Activated gamma-delta T cell treated with anti-CD3 and anti-CD28 coated beads, Interleukin-2, amount 50 U/mL, for 16 hours (primary cell): ENCODE data around the gene SMAD2.
A peak's percentile ranks its signal among the peaks of the same experiment; 100 is the strongest.
"Not testable (repeated sequence)": the region's sequence is repeated elsewhere in the genome, so short reads cannot be mapped to it uniquely, and the experiment has no call there.

Experiments
- DNase-seq: peaks from one replicate; pipeline ENCODE4 v3.0.0-alpha.2; 2020; ENCODE audit warnings: low read depth

Gene SMAD2

DNA sequence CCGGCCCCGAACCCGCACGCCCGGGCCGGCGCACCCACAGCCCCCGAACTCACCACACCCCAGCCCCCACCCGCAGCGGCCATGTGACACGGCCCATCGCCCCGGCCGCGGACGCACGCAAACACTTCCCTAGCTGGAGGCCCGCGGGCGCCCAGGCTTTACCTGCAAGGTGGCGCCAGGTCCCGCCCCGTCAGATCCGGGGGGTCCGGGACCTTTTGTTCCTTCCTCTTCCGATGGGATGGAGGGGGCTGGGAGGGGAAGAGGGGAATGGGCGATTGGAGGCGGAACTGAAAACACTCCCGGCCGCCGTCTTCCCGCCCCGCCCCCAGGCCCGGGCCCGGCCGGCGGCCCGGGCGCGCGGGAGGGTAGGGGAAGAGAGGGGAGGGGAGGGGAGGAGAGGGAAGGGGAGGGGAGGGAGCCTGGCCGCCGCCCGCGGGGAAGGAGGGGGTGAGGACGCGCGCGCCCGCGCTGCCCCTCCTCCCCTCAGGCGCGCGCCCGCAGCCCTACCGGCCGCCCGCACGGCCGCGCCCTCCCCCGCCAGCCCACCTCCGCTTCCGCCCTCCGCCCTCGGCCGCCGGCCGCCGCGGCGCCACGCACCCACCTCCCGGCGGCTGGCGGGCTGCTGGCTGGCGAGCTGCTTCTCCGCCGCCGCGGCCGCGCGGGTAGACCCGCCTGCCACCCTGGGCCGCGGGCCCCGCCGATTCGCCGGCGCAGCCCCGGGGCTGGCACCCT, at the start of gene SMAD2:
Gene SMAD2 (minus strand): TSS at position 461 of the 732 bp plus-strand sequence. CDS start 33,903 bp downstream, outside the sequence.
- peak; percentile 61 for DNase-seq

DNA sequence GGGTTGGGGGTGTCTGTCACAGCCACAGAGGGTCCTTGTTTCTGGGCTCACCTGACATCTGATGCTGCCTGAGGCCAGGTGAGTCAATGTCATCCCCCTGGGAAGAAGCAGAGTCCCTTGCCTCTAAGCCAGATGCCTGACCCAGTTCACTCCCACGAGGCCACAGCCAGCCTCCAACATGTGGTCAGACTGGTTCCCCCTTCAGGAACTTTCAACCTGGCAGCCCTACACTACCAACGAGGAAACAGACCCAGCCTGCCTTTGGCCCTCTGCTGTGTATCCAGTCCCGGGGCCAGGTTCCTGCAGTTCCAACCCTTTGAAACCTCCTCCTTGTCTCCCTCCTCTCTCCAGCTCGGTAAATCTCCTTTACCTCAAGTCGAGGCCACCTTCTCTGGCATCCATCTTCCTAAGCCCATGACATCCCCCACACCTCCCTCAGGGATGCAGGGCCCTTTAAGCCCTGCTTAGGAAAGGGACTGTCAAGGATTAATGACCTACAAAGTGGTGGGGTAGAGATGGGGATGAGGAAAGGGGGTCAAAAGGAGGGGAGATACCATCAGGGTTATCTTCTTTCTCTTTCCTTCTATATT, 49.2 kb upstream of the SMAD2 start:
- no peak for DNase-seq

DNA sequence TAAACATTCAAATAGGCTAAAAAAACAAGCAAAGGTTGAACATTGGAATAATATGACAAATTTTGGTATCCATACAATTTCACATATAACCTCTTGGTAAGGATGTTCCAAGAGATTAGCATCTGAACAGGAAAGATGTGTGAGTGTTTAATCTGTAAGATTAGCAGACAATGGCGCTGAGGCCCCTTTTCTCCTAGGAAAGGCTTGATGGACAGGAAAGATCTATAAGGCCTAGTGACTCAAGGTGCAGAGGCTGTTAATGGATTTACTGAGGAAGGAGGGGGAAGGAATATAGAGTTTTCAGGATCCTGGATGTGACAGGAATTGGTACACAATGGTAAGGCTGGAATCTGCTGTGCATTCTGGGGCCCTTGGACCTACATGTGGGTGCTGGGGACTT, 48.1 kb upstream of the SMAD2 start:
- DNase-seq = no peak

DNA sequence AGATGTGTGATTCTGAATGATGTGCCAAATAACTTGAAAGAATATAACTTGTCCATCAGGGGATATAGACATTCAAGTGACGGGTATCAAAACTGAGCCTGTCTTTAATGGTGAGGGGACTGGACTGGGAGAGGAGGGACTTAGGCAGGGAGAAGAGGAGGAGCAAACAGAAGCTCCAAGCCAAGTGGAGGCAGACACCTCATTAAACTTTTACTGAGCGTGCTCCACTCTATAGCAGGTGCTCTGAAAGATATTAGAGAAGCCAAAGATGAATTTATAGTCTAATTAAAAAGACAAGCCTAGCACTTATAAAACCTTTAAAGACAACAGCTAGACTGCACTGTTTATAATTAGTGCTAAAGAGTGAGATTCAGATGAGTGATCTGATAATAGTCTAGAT, 47.7 kb upstream of the SMAD2 start:
- no peak for DNase-seq

DNA sequence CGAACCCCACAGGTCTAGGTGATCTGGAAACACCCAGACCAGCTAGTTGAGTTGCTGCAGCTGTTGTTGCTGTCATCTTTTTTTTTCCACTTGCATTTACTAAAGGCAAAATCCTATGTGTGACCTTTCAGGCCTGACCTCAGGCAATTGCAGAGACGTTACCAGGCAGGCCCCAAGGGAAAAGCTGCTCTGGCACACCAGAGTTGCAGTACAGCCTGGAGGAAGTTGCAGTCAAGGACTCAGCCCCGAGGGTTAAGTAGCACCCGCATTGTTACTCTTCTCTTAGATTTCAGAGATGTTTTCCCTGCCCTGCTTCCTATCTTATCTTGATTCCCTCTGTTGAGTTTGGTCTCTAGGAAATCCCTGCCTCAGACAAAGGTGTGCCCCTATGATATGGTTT, 45.2 kb upstream of the SMAD2 start:
- no peak for DNase-seq

DNA sequence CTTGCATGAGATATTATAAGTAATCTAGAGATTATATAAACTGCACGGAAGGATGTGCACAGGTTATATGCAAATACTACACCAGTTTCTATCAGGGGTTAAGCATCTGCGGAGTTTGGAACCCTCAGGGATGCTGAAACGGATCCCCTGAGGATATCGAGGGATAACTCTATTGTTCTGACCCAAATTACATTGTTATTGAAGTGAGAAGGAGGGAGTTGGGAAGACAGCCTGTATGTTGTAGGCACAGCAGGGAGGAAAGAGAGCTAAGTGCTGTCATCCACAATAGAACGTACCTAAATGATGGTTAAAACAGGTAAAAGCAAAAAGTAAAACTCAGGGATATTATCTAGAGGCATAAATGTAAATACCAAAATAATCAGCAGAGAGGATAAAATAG, 44.6 kb upstream of the SMAD2 start:
- no peak for DNase-seq

DNA sequence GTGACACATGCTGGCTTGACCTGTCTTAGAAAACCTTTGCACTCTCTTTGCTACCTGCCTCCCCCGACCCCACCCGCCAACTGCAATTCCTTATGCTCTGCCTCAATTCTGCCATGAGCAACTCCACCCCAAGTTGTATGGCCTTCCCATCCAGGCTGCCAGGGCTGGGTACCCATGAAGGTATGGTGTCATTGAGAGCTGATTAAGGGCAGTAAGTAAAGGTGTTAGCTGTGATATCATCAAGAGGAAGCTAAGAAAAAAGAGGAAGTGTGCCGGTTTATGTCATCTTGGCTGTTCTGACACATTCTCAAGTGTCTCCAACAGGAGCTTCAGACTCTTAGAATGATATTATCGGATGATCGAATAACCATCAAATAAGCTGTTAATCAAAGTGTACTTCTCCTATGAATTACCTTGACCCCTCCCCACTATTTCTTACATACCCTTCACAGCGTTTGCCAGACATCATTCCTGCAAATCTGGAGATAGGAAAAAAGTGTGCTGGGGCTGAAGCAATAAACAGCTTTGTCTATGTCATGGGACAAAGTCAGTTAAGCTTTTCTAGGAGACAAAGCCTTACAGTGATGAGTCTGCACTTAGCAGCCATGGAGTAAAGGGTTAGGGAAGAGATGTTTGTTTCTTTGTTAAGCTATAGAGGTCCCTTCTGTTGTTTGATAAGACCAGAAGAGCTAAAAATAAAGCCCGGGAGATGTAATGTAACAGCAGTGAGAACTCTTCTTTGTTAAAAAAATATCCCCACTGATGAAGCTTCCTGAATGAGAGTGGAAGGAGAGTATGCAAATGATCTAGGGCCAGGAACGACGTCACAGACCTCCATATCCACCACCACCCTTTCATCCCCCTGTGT, 40.4 kb upstream of the SMAD2 start:
- no peak for DNase-seq

DNA sequence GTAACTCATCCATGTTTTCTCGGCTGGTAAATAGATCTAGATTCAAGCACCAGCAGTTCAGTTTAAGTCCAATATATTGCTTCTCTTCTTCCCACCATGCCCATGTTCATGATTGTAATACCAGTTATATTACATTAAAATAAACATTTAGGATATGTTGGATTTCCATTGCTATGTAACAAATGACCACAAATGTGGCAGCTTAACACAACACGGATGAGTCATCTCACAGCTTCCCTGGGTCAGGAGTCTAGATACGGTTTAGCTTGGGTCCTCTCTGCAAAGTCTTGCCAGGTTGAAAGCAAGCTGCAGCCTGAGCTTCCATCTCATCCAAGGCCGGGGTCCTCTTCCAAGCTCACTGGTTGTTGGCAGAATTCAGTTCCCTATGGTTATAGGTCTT, 39.4 kb upstream of the SMAD2 start:
- no peak for DNase-seq

DNA sequence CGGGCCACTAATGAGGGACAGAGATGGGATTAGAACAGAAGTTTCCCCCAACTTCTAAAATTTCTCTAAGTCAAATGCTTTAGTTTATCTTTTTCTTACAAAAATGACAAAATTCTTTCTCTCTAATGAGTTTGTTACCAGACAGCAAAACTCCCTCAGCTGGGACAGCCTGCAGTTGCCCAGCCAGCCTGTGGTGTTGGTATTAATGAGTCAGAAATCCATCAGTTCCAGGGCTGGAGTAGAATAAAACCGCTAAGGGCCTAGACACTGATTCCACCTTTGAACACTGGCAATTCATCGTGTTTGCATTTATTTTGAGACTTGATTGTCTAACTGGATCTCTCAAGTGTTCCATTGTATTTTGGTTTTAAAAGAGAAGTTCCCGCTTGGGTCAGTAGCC, 38.3 kb upstream of the SMAD2 start:
- DNase-seq = no peak

DNA sequence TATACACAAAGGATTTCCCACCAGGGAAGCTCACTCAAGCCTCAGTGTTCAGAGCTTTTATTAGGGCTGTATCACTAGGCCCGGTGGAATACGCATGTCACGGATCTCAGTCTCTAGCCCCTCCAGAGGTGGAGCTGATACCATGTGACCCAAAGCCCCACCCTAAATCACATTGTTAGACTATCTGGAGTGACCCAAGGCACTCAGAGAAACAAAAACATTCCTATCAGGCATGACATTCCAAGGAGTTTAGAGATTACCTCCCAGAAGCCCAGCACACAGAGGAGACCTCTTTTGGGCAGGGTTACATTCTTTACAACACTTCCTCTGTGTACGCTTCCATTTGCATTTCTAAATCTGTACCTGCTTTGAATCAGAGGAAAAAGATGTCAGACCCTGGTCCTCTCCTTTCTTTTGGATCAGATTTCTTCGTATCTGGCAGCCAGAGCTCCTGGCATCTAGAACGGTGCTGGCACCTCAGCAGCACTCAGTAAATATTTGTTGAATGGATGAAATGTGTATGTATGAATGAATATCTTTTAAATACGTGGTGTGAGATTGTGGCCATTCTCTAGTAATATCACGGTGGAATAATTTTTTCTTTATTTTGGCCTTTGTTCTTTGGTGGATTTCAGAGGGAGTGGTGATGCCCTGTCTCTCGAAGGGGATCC, 37.7 kb upstream of the SMAD2 start:
- DNase-seq = no peak

DNA sequence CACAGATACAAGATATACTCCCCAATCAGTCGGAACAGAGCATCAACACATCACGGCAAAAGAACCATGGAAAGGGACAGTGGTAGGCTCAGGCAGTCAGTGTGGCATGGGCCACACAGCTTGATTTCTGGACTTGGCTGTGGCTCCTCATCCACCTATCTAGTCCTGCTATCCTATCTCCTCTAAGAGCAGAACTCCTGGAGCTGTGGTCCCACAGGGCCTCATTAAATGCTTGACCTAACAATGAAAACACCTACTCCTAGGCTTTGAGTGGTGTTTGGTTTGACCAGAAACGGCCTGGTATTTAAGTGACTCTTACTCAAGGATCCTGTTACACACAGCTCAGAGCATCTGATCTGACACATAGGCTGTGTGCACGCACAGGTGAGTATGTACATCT, 33.6 kb upstream of the SMAD2 start:
- no peak for DNase-seq

DNA sequence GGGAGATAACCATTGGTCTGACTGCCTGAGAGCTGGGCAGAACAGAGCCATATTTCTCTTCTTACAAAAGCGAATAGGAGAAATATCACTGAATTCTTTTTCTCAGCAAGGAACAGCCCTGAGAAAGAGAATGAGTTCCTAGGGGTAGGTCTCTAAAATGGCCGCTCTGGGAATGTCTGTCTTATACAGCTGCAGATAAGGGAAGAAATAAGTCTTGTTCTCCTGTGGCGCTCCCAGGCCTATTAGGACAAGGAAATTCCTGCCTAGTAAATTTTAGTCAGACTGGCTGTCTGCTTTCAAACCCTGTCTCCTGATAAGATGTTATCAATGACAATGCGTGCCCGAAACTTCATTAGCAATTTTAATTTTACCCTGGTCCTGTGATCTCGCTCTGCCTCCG, 30.5 kb upstream of the SMAD2 start:
- not testable (repeated sequence) for DNase-seq

DNA sequence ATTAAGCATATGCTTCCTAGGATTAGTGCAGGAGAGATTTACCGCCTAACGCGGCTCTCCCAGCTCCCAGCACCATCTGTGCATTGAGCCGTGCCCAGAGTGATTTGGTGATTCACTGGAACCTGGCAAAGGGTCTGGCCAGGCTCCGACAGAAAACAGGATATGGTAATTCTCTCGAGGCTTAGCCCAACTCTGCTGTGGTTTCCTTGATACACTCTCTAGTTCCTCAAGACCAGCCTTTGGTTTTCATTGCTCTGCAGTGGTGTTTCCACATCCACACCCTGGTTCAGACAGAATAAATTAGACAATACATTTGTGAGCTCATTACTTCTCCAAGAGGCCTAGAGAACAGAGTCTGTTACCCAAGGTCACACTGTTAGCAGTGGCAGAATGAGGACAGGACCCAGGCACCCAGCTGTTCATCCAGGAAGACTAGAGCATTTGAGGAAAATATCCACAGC, 23.0 kb upstream of the SMAD2 start:
- no peak for DNase-seq

DNA sequence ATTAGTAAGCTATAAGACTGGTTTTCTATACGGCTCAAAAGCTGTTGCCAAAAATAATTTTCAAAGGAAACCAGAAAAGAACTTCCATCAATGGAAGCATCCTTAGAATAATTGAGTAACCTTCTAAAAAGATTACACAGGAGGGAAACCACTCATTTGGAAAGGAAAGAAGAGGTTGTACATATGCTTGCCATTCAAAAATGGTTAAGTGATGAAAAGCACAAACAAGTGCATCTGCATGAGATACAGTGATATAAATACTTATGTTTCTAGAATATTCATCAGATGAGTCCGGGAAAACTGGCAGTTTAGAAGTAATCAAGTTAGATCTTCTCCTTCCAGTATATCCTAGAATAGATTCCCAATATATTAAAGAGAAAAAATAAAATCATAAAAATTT, 20.1 kb upstream of the SMAD2 start:
- no peak for DNase-seq

DNA sequence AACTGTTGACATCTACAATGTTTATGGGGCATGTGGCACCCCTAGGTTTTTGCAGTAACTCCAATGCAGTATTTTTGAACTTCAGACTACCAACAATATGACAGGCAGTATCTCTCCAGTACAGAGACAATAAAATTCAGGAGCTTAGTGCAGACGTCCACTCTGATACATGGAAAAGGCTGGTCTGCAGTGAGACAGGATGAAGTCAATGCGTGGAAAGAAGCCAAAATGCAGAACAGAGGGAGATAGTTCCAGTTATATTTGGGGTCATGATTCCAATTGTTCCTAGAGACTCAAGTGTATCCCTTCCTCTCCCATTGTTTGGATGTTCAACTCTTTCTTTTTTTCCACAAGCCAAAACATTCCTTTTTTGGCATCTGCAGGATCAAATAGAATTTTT, 18.7 kb upstream of the SMAD2 start:
- DNase-seq = no peak

DNA sequence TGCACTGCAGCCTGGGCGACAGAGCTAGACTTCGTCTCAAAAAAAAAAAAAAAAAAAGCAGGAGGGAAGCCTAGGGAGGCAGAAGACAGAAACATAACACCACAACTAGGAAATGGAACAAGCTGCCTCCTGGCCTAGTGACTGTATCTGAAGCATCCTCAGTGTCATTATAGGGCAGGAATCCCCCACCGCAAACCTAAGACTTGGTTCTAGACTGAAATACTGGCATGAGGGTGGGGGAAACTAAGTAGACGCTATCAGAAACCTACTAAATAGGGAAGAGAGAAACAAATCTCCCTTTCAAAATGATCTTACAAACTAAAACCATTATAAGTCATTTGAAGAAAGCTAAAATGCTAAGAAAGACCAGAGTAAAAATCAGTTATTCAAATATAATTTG, 16.4 kb upstream of the SMAD2 start:
- DNase-seq = no peak

DNA sequence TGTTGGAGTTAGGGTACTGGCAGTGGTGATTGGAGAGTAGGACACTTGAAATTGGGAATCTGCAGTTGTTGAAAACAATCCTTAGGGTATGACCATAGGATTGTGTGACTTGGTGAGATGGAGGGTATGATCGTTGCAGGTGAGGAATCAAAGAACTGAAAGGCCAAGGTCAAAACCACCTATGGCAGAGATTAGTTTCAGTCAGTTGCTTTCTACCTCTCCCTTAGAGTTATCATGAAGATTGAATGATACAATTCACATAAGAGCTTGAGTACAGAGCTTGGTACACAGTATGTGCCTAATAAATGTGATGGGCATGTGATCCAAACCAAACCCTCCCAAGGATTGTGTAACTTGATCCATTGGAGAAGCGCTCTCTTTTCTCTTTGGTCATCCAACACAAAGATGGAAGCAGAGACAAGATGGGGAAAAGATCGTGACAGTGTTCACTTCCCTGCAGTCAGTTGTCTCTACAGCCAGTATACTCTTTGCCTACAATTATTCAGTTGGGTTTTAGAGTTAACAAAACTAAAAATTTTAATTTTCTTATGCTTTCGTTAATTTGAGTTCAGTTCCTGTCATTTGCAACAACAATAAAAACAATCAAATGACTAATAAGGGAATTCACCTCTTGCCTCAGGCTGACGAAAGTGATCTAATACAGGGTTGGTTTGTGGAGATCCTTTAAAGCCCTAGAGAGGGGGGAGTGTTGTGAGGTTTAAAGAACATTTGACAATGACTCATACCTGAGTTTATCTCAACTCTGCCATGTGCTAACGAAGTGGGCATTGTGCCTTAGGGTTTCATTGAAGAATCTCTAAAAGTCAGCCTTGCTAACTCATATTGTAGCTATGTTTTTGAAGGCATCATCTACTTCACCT, 14.8 kb upstream of the SMAD2 start:
- no peak for DNase-seq

DNA sequence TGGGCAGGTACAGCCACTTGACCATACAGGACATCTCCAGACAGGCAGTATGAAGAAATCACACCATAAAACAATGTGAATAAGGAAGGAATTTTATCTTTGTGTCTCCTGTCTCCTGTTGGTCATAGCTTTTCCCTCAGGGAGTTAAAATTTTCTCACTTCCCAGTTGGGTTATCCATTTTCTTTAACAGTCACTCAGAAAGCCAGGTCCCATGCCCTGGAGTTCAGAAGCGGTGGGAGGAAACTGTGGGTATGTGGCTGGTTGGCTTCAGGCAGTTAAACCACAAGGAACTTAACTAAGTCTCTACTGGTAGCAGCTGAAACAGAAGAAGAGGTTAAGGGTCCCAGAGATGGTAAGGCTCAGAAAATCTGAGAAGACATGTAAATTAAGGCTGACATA, 6.5 kb upstream of the SMAD2 start:
- DNase-seq = no peak

DNA sequence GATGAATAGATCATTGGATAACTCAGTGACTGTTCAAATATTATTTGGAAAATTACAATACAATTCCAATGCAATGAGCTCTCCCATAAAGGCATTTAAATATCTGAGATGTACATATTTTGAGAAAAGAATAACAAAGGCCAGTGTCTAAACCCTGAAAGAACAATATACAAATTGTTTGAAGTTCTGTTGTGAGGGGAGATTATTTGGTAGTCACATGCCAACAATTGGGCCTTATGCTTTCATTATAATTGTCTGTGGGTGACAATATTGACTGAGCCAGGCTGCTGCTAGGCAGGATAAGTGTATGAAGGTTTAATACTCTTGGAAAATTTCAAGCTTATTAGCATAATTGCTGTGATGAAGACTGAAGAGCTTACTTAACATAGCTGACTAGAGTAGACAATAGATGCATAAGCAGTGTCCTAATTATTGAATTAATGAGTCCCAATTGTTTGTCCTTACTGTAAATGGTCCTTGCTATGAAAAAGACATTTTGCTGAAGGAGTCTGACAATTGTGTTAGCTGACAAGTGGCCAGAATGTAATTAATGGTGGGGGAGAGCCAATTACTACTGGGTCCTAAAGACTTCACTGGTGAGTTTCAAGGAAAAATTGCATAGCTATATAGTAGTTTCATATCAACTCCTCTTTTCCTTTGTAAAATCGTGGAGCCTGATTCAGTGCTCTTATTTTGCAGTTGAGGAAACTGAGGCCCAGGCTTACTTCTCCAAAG, 5.0 kb upstream of the SMAD2 start:
- no peak for DNase-seq

DNA sequence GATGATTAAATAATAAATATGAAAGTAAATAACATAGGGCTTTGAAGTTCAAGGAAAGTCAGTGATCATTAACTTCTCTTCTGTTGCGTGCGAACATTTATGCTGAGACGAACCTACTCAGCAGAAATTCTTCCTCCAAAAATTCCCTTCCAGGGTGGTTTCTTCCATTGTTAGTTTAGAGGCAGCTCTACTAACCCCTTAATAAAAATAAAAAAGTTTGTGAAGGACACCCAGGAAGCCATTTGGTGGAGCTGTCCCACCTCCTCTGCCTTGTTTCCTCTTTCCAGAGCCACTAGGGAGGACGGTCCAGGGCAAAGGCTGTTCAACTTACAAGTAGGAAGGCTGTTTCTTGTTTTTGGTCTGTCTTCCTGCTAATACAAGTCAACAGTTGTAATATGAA, 2.1 kb upstream of the SMAD2 start:
- no peak for DNase-seq

DNA sequence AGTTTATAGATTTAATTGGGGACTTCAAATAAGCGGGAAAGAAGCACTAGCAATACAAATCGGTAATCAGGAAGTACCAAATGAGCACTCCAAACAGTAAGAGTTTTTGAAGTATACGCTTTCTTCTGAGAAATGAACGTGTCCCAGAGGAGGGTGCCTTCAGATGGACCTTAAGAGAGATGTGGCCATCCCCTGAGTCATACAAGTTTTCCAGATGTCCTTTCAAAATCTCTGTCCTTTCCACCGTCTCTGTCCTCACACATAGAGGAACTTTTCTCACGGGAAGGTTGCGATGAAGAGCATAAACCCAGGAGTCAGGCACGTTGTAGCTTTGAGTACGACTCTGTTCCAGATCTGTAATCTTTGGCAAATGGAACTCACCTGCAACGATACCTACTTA, 1.7 kb upstream of the SMAD2 start:
- DNase-seq = no peak
